CD4-positive, alpha-beta T cell (primary cell): ENCODE measurements around the gene GTF3C4. TPM values are rescaled to one million over a fixed set of nuclear protein-coding genes. Genes with fewer than 3 reads are reported as not detected.

Experiments
- ATAC-seq: fragments of 200-7000 bp; cut with Tn5 transposase; one replicate; pipeline ENCODE4 v1.10.0; 2022; ENCODE audit warnings: mild to moderate bottlenecking; ENCODE audit not compliant: poor library complexity
- CTCF ChIA-PET: fragments of 350-600 bp; sonication (Branson Sonifier 250); formaldehyde crosslinking; loops from one replicate; lab custom pipeline; 2021; ENCODE audit warnings: antibody characterized with exemption, inconsistent platforms; lab: Charles Lee
- POLR2A ChIA-PET: fragments of 350-600 bp; sonication (Branson Sonifier 250); formaldehyde crosslinking; loops from one replicate; lab custom pipeline; 2021; ENCODE audit warnings: antibody characterized with exemption, inconsistent platforms; lab: Charles Lee
- DNase-seq, 14 experiments: peaks; one replicate each; pipeline ENCODE4 v3.0.0-alpha.2; 2013 to 2020; ENCODE audit warnings: mixed read lengths in 2 of 14
- H3K27ac ChIP-seq, 2 donors: one replicate each; pipeline versions ENCODE4 v1.5.1 to v1.7.0; 2013; ENCODE audit warnings: low read length in 2 of 2, low read depth in 1 of 2, mild to moderate bottlenecking in 1 of 2
- H3K27me3 ChIP-seq, 2 experiments: 1 replicate in 1 of 2; 2 replicates in 1 of 2; pipeline versions ENCODE4 v1.6.1 to v1.7.0; 2013; ENCODE audit warnings: low read length in 2 of 2, control low read depth in 1 of 2, mild to moderate bottlenecking in 1 of 2, moderate library complexity in 1 of 2; ENCODE audit not compliant: insufficient read depth in 2 of 2, control insufficient read depth in 1 of 2
- H3K36me3 ChIP-seq: one replicate; pipeline ENCODE4 v1.6.1; 2013; ENCODE audit warnings: low read length, control low read depth; ENCODE audit not compliant: insufficient read depth
- H3K4me1 ChIP-seq: one replicate; pipeline ENCODE4 v1.6.1; 2013; ENCODE audit warnings: low read length, control low read depth; ENCODE audit not compliant: insufficient read depth
- H3K4me3 ChIP-seq: one replicate; pipeline ENCODE4 v1.5.1; 2013; ENCODE audit warnings: mild to moderate bottlenecking, low read length, moderate library complexity
- H3K9me3 ChIP-seq, 2 experiments: 1 replicate in 1 of 2; 2 replicates in 1 of 2; pipeline versions ENCODE4 v1.6.1 to v1.7.0; 2013; ENCODE audit warnings: low read length in 2 of 2, mild to moderate bottlenecking in 2 of 2, control low read depth in 1 of 2, moderate library complexity in 1 of 2; ENCODE audit not compliant: control insufficient read depth in 1 of 2, insufficient read depth in 1 of 2
- H3K27ac Mint-ChIP-seq: one replicate; pipeline ENCODE4 v1.8.0; 2020; ENCODE audit warnings: mixed read lengths
- H3K27me3 Mint-ChIP-seq: one replicate; pipeline ENCODE4 v1.8.0; 2021; ENCODE audit warnings: mixed read lengths
- H3K36me3 Mint-ChIP-seq: one replicate; pipeline ENCODE4 v1.8.0; 2021; ENCODE audit warnings: low read depth, mixed read lengths
- H3K4me1 Mint-ChIP-seq: one replicate; pipeline ENCODE4 v1.8.0; 2021; ENCODE audit warnings: low read depth, mixed read lengths
- H3K4me3 Mint-ChIP-seq: one replicate; pipeline ENCODE4 v1.8.0; 2020; ENCODE audit warnings: mild to moderate bottlenecking, mixed read lengths
- H3K9me3 Mint-ChIP-seq: one replicate; pipeline ENCODE4 v1.8.0; 2020; ENCODE audit warnings: mixed read lengths
- intact Hi-C, 2 experiments: fragments of 100-400 bp; cut with DNase I in 1 of 2; cut with micrococcal nuclease in 1 of 2; formaldehyde crosslinking; loops; one replicate each; pipeline versions ENCODE4 v1.15.1 to v1.9.0; 2023 to 2025; cut with DNase I, micrococcal nuclease
- polyA plus RNA-seq, 2 donors: library from polyadenylated mRNA; unstranded; fragments of 120-200 nt; gene quantifications; one replicate each; pipeline ENCODE4 v1.2.1, GENCODE V29; 2013
- total RNA-seq, 174 experiments: library from RNA in 2 of 174; stranded (reverse) in 2 of 174; gene quantifications; one replicate each; pipeline ENCODE4 v1.2.3 and lab custom pipeline; 2021 to 2026
- TF ChIP-seq, protein P1 (sequence below): fragments of 200-600 bp; IDR thresholded peaks from one replicate; pipeline ENCODE4 v1.8.0; 2022; ENCODE audit warnings: antibody characterized with exemption, mild to moderate bottlenecking

The GTF3C4 gene, protein sequence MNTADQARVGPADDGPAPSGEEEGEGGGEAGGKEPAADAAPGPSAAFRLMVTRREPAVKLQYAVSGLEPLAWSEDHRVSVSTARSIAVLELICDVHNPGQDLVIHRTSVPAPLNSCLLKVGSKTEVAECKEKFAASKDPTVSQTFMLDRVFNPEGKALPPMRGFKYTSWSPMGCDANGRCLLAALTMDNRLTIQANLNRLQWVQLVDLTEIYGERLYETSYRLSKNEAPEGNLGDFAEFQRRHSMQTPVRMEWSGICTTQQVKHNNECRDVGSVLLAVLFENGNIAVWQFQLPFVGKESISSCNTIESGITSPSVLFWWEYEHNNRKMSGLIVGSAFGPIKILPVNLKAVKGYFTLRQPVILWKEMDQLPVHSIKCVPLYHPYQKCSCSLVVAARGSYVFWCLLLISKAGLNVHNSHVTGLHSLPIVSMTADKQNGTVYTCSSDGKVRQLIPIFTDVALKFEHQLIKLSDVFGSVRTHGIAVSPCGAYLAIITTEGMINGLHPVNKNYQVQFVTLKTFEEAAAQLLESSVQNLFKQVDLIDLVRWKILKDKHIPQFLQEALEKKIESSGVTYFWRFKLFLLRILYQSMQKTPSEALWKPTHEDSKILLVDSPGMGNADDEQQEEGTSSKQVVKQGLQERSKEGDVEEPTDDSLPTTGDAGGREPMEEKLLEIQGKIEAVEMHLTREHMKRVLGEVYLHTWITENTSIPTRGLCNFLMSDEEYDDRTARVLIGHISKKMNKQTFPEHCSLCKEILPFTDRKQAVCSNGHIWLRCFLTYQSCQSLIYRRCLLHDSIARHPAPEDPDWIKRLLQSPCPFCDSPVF
- 1 to 10 TPM; 9.3 to 9.6 TPM for total RNA-seq
- polyA plus RNA-seq (2013, experiment 1 of 2) = 6.8 TPM
- polyA plus RNA-seq (2013, experiment 2 of 2) = 6.6 TPM
- total RNA-seq (lab: John Stamatoyannopoulos, UW) = 25.3 to 107 (median 60.9) reads per million in 172 experiments

DNA sequence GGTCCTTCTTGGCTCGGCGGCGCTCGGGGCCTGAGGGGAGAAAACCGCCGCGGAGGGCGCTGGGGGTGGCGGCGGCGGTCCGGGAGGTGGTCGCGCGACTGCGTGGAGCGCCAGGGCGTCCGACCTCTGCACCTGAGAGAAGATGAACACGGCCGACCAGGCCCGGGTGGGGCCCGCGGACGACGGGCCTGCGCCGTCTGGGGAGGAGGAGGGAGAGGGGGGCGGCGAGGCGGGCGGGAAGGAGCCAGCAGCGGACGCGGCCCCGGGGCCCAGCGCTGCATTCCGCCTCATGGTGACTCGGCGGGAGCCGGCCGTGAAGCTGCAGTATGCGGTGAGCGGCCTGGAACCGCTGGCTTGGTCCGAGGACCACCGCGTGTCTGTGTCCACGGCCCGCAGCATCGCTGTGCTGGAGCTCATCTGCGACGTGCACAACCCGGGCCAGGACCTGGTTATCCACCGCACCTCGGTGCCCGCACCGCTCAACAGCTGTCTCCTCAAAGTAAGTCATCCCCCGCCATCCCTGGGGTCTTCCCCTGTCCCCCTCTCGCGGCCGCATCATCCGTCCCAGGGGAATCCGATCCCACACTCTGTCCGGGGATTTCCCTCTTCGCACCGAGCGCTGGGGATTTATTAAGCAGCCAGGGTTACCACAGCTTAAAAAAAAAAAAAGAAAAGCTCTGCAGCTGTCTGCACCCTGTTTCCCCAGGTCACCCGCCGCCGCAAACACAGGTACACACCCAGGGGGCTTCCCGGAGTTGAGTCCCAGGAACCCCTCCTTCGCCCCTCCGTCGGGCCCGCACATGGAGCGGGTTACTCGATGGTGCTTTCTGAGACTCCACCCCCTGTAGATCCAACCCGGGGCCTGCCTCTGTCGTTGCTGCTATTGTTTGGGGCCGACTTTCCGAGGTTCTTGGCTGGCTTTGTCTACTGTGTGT, at the start of gene GTF3C4:
Gene GTF3C4 (plus strand): TSS at position 8 of the 935 bp plus-strand sequence. CDS start 135 bp downstream, at position 143.
- no peaks in the 10 kb centered on the region for H3K27me3 Mint-ChIP-seq
- Histone ChIP-seq H3K27me3 (no peaks in the 10 kb centered on the region), H3K4me3 (peak within 1 kb of the TSS; percentile 100), H3K27ac (peak within 1 kb of the TSS; percentile 97 to 99), H3K4me1 (peaks cover 32% of the 10 kb centered on the region), H3K36me3 (no peaks in the 10 kb centered on the region), H3K9me3 (no peaks in the 10 kb centered on the region)
- peak; percentile 19 to 93 (median 37) for DNase-seq
- peaks cover 8% of the 10 kb centered on the region for H3K36me3 Mint-ChIP-seq
- ChIA-PET POLR2A (interaction anchor here (0.6 to 2.7 kb wide), 13 partner anchors 9 to 1355 kb away, joined by 3 to 21 read pairs (median 4); partner anchors contain the start of genes MED27, SETX and TSC1), CTCF (interaction anchor here (1.0 kb wide), 1 partner anchor 8 kb away, joined by 3 read pairs; no protein-coding TSS in a partner anchor)
- H3K4me3 Mint-ChIP-seq = peak within 1 kb of the TSS; percentile 98
- H3K9me3 Mint-ChIP-seq = no peaks in the 10 kb centered on the region
- peak within 1 kb of the TSS; percentile 92 for H3K27ac Mint-ChIP-seq
- peak; percentile 36 for ATAC-seq
- TF ChIP-seq, protein P1, sequence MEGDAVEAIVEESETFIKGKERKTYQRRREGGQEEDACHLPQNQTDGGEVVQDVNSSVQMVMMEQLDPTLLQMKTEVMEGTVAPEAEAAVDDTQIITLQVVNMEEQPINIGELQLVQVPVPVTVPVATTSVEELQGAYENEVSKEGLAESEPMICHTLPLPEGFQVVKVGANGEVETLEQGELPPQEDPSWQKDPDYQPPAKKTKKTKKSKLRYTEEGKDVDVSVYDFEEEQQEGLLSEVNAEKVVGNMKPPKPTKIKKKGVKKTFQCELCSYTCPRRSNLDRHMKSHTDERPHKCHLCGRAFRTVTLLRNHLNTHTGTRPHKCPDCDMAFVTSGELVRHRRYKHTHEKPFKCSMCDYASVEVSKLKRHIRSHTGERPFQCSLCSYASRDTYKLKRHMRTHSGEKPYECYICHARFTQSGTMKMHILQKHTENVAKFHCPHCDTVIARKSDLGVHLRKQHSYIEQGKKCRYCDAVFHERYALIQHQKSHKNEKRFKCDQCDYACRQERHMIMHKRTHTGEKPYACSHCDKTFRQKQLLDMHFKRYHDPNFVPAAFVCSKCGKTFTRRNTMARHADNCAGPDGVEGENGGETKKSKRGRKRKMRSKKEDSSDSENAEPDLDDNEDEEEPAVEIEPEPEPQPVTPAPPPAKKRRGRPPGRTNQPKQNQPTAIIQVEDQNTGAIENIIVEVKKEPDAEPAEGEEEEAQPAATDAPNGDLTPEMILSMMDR = no peak
- intact Hi-C loops = loop anchor here (1.0 to 10.0 kb wide), 7 partner anchors 102 to 1546 kb away; partner anchors contain the start of genes AK8 (in 1 of the 2), CFAP77 (in 1 of the 2), MED27 (in 1 of the 2) and NUP214 (in 1 of the 2)
- H3K4me1 Mint-ChIP-seq = peaks cover 60% of the 10 kb centered on the region

DNA sequence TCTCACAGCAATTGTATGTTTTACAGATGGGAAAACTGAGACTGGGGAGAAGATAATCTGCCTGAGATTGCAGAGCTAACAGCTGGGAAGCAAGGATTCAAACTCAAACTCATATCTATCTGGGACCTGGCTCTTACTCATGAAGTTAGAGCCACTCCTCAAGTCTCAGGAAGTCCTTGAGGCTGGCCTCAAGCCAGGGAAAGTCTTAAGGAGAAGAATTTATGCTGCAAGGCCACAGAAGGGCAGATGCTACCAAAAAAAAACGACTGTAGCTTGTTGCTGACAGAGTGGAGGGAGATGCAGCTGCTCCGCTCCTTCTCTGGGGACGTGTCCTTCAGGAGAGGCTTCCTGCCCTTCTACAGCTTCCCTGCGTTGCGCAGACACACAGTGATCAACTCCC, 48.1 kb upstream of the GTF3C4 start:
- POLR2A ChIA-PET = interaction anchor here (0.5 kb wide), 1 partner anchor 619 kb away, joined by 3 read pairs; no protein-coding TSS in a partner anchor
- H3K27ac Mint-ChIP-seq = no peak overlapping the region
- no peaks in the 10 kb centered on the region for H3K4me1 Mint-ChIP-seq
- DNase-seq = no peak
- H3K27me3 Mint-ChIP-seq = no peaks in the 10 kb centered on the region
- peaks cover 36% of the 10 kb centered on the region for H3K36me3 ChIP-seq
- CTCF ChIA-PET = no interaction called here
- no peak overlapping the region for H3K27ac ChIP-seq
- ATAC-seq = no peak
- H3K9me3 Mint-ChIP-seq = no peaks in the 10 kb centered on the region
- TF ChIP-seq, protein P1 = no peak
- H3K4me3 ChIP-seq = no peak overlapping the region
- intact Hi-C loops = loop anchor here in 1 of 2 experiments (10.0 kb wide), 1 partner anchor 183 kb away; no protein-coding TSS in a partner anchor
- peaks cover 88% of the 10 kb centered on the region for H3K36me3 Mint-ChIP-seq
- H3K4me3 Mint-ChIP-seq = no peak overlapping the region
- H3K27me3 ChIP-seq = no peaks in the 10 kb centered on the region
- H3K9me3 ChIP-seq = no peaks in the 10 kb centered on the region
- H3K4me1 ChIP-seq = no peaks in the 10 kb centered on the region
